Erythroblast (primary cell): ENCODE results near the gene SUSD6.

Experiments used
- GATA1 ChIP-seq: IDR thresholded peaks from 2 replicates; pipeline ENCODE4 v1.6.1; 2011; ENCODE audit warnings: low read depth, mild to moderate bottlenecking, control low read depth, low read length, moderate library complexity
- POLR2A ChIP-seq: IDR thresholded peaks from 2 replicates; pipeline ENCODE4 v1.6.1; 2011; ENCODE audit warnings: mild to moderate bottlenecking, low read length

DNA sequence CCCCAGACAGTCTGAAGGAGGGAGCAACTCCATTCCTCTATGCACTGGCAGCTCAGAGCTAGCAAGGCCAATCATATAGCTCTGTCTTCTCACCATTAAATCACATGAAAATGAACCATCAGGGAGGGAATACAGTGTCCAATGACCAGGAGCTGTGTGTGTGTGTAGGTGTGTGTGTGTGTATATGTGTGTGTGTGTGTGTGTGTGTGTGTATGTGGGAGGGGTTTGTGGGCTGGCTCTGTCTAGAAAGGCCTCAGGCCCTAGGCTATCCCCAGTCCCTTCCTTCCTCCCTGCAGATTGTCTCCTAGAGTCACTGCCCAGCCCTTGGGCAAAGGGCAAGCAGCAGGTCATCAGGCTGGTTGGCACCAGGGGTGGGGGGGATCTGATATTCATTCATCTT lies 5.7 kb upstream of the SUSD6 start:
- TF ChIP-seq POLR2A (no peak), GATA1 (no peak)
